HG03342 (cell line): ENCODE results near the gene SGO1.
"Not testable (repeated sequence)": the region's sequence is repeated elsewhere in the genome, so short reads cannot be mapped to it uniquely, and the experiment has no call there.

Source experiments
- ATAC-seq: cut with Tn5 transposase; IDR thresholded peaks from one replicate; pipeline ENCODE4 v1.9.1; 2021; ENCODE audit warnings: mild to moderate bottlenecking, moderate library complexity; ENCODE audit not compliant: unreplicated experiment

SGO1 gene

GRCh38 chr3:20185679-20186599 is at the start of gene SGO1:
SGO1 (minus strand) TSS chr3:20186206; CDS start chr3:20184027, 2,179 bp downstream.
- ATAC-seq = peak; percentile 96

GRCh38 chr3:20235796-20236195 is 49.8 kb upstream of the SGO1 start:
- no peak for ATAC-seq

GRCh38 chr3:20232906-20233780 is 47.1 kb upstream of the SGO1 start:
- ATAC-seq = no peak

GRCh38 chr3:20230954-20231353 is 44.9 kb upstream of the SGO1 start:
- no peak for ATAC-seq

- no peak for ATAC-seq
Measured at GRCh38 chr3:20225769-20226168, 39.8 kb upstream of the SGO1 start.

GRCh38 chr3:20222274-20222673 is 36.3 kb upstream of the SGO1 start:
- ATAC-seq = no peak

GRCh38 chr3:20218215-20218614 is 32.2 kb upstream of the SGO1 start:
- no peak for ATAC-seq

GRCh38 chr3:20215636-20216035 is 29.6 kb upstream of the SGO1 start:
- no peak for ATAC-seq

GRCh38 chr3:20213491-20213890 is 27.5 kb upstream of the SGO1 start:
- not testable (repeated sequence) for ATAC-seq

- ATAC-seq = not testable (repeated sequence)
Measured at GRCh38 chr3:20207945-20208344, 21.9 kb upstream of the SGO1 start.

- not testable (repeated sequence) for ATAC-seq
Measured at GRCh38 chr3:20205898-20206297, 19.9 kb upstream of the SGO1 start.

- ATAC-seq = no peak
Measured at GRCh38 chr3:20201143-20201542, 15.1 kb upstream of the SGO1 start.

- no peak for ATAC-seq
Measured at GRCh38 chr3:20197775-20198174, 11.8 kb upstream of the SGO1 start.

- no peak for ATAC-seq
Measured at GRCh38 chr3:20194793-20195460, 8.9 kb upstream of the SGO1 start.

- ATAC-seq = no peak
Measured at GRCh38 chr3:20190991-20191390, 5.0 kb upstream of the SGO1 start.

- ATAC-seq = peak; percentile 4
Measured at GRCh38 chr3:20186600-20187004, 596 bp upstream of the SGO1 start.

- ATAC-seq = no peak
Measured at GRCh38 chr3:20185331-20185678, 701 bp downstream of the SGO1 start.

- no peak for ATAC-seq
Measured at GRCh38 chr3:20182206-20182605, 3.8 kb downstream of the SGO1 start.

- ATAC-seq = no peak
Measured at GRCh38 chr3:20181276-20181675, 4.7 kb downstream of the SGO1 start.

- ATAC-seq = no peak
Measured at GRCh38 chr3:20173844-20174410, 12.1 kb downstream of the SGO1 start.

GRCh38 chr3:20161714-20162113 is 24.3 kb downstream of the SGO1 start:
- no peak for ATAC-seq
